ENCODE measurements around the gene ESX1.
"Not testable (repeated sequence)": the region's sequence is repeated elsewhere in the genome, so short reads cannot be mapped to it uniquely, and the experiment has no call there.

ESX1 gene

GRCh38 chrX:104254442-104255115 is at the start of gene ESX1:
Gene ESX1, minus strand, starts transcription at chrX:104254933. Its CDS starts 84 bp downstream, at chrX:104254849.
- no peak for DNase-seq (ENCODE audit: low read depth)

DNA sequence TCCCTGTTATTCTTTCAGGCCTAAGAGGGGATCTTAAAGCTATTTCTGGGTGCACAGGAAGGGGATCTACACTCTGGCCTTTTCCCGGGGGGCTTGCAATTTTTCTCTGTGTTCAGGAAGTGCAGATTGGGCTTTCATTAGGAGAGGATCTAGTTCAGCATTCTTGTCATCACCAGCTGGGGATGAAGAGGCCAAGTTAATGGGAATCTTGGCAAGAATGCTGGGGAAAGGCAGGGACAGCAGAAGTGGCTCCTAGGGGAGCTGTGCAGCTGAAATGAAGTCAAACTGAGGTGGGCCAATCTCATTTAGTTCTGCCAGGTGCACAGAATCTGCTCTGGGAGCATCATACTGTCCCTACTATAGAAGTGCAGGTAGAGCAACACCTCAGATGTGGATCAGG is 40.9 kb upstream of the ESX1 start:
- no peak for DNase-seq (ENCODE audit: low read depth)

DNA sequence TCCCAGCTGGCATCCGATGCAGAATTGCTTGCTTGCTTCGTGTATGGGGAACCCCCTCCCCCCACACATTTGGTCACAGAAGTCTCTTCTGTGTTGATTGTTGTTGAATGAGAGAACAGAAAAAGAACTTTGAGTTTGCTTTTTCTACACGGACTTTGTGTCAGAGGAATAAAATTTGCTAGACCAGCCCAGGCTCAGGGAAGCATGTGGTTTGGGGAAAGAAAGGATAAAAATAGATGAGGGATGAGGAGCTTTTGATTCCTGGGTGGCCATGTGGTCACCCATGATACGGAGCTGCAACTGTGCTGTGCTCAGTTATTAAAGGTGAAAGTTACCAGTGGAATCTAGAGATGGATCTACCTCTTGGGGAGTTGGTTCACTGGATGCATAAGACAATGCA is 34.2 kb upstream of the ESX1 start:
- no peak for DNase-seq (ENCODE audit: low read depth)

DNA sequence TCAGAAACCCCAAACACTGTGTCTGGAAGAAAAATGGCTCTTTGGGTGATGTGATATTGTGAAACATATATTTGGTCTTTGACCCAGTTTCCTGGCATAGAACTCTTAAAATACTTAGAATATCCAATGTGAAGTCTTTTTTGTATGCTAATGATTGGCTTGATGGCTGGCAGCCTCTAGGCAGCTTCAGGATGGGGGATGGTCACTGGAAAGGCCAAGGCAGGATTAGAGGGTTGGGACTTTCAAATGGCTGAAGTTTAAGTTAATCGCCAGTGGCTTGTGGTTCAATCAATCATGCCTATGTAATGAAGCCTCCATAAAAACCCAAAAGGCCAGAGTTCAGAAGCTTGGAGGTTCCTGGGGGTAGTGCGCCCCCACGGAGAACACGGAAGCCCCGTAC is 33.5 kb upstream of the ESX1 start:
- no peak for DNase-seq (ENCODE audit: low read depth)

GRCh38 chrX:104285201-104285600 is 30.5 kb upstream of the ESX1 start:
- DNase-seq (ENCODE audit: low read depth), result no peak

DNA sequence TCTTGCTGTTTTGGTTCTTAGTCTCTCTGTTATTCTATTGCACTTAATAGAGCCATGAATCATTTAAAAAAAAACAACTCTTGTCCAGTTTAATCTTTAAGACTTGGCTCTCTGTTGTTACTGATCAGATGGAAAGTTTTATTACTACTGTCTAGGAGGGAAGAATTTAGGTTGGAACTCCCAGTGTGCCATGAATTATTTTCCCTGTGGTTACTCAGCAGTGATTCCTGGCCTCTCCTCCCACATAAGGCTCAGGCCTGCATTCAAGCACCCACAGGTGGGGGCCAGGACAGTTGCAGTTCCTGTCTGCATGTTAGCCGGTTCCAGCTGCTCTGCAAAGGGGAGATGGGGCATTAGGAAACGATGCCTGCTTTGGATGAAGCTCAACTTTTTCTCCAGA is 29.8 kb upstream of the ESX1 start:
- DNase-seq (ENCODE audit: low read depth), result no peak

GRCh38 chrX:104282166-104282725 is 27.5 kb upstream of the ESX1 start:
- DNase-seq (ENCODE audit: low read depth), result no peak

GRCh38 chrX:104281564-104281963 is 26.8 kb upstream of the ESX1 start:
- no peak for DNase-seq (ENCODE audit: low read depth)

DNA sequence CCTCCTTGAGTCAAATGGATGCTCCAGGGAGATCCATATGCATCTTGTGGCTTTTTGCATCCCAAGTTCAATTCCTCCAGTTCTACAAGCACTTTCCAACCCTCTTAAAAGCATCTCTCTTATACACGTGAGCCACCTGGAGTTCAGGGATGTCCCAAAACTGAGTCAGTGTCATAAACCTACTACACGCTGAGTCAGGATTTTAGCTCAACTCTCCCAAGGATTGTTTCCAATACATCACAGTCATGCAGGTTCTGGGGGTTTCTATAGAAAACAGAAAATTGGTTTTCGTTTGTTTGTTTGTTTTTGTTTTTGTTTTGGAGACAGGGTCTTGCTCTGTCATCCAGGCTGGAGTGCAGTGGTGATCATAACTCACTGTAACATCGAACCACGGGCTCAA is 25.9 kb upstream of the ESX1 start:
- DNase-seq (ENCODE audit: low read depth), result no peak

GRCh38 chrX:104270916-104271512 is 16.3 kb upstream of the ESX1 start:
- DNase-seq (ENCODE audit: low read depth), result no peak

DNA sequence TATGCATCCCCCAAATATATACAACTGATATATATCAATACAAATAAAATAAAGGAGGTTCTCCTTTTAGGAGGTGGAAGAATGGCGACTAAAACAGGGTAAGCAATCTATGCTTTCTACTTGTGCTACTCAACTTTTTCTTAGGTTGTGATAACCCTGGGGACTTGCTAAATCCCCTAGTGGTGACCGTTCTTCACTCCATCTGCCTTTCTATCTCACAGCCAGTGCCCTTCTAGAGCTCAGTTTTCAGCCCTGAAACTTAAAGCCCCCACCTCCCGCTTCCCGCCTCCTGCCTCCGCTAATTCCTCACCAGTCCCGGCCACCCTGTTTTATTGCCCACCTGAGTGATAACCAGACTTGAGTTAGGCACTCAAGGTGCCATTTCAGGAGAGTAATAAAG is 15.5 kb upstream of the ESX1 start:
- no peak for DNase-seq (ENCODE audit: low read depth)

- no peak for DNase-seq (ENCODE audit: low read depth)
These were observed 732 bp upstream of the ESX1 start for GRCh38 chrX:104255465-104255864.

DNA sequence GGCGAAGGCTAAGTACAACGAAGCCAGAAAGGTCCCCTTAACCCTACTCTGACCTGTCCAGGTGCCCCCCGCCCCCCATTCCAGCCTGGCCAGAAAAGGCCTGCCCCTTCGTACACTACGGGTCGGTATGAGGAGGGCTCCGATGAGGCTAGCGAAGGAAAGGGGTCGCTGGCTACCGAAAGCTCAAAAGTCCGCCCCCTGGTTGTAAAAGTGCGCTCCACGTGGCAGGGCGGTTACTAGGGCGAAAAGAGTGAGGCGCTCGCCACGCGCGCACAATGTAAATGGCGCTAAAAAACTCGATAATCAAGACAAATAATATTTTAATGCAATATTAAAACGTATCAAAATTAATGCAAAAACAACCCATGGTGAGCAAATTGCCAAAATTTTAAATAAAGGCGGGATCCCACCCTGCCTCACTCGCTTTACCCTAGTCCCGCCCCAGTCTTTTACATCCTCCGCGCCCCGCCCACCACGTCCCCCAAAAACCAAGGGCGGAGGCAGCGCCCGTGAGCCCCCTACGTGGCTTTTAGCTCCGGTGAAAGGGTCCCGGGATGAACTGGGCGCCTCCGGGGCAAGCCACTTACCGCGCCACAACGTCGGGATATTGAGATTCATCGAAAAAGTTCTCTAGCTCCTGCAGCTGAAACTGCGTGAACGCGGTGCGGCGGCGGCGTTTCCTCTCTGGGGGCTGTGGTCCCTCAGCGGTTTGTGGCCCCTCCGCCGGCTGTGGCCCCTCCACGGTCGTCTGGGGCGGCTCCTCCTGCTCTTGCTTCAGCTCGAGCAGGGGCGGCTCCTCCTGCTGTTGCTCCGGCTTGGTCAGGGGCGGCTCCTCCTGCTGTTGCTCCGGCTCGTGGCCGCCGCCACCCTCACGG is 929 bp downstream of the ESX1 start:
- DNase-seq (ENCODE audit: low read depth), result no peak

DNA sequence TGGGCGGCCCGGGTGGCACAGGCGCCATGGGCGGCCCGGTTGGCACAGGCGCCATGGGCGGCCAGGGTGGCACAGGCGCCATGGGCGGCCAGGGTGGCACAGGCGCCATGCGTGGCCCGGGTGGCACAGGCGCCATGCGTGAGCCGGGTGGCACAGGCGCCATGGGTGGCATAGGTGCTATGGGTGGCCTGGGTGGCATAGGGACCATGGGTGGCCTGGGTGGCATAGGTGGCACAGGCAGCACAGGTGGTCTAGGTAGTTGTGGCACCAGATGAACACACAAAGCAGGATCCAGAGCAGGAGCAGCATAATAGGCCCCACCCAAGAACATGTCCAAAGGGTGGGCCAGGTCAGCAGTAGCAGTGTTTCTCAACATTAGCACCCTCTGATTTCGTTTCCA is 4.3 kb downstream of the ESX1 start:
- no peak for DNase-seq (ENCODE audit: low read depth)

DNA sequence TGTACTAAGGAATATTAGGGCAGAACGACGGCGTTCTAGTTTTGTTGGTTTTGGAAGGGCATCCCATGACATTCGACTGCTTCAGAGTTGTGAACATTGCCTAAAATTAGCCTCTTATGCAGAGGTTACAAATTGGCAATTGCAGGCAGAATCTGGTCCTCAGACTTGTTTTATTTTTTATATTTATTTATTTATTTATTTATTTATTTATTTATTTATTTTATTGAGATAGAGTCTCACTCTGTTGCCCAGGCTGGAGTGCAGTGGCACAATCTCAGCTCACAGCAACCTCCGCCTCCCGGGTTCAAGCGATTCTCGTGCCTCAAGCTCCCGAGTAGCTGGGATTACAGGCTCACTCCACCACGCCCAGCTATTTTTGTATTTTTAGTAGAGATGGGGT is 24.7 kb downstream of the ESX1 start:
- DNase-seq (ENCODE audit: low read depth), result not testable (repeated sequence)

- DNase-seq (ENCODE audit: low read depth), result no peak
These were observed 43.5 kb downstream of the ESX1 start for GRCh38 chrX:104211187-104211586.

GRCh38 chrX:104205548-104205947 is 49.2 kb downstream of the ESX1 start:
- no peak for DNase-seq (ENCODE audit: low read depth)
